GM20000 (cell line): ENCODE results near the gene PCDH15.

Source experiments
- DNase-seq: peaks from one replicate; pipeline ENCODE4 v3.0.0; 2012; ENCODE audit warnings: low spot score
- TF ChIP-seq, protein P1 (sequence below): IDR thresholded peaks from 2 replicates; pipeline ENCODE4 v1.5.1; 2012; ENCODE audit warnings: mild to moderate bottlenecking, control low read depth; ENCODE audit errors: extremely low read depth, missing control alignments

PCDH15 gene

DNA sequence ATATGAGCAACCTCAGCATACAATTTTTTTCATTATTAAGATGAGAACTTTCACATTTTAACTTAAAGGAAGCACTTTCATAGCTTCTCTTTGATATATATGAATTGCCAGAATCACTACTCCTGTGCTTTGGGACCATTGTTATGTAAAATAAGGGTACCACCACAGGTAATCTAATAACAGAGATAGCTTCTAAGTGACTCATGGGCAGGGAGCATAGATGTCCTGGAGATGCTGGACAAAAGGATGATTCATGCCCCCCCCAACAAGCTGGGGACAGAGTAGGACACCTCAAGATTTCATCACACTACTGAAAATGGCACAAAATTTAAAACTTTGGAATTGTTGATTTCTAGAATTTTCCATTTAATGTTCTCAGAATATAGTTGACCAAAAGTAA, 641.1 kb downstream of the PCDH15 start:
- TF ChIP-seq, protein P1, sequence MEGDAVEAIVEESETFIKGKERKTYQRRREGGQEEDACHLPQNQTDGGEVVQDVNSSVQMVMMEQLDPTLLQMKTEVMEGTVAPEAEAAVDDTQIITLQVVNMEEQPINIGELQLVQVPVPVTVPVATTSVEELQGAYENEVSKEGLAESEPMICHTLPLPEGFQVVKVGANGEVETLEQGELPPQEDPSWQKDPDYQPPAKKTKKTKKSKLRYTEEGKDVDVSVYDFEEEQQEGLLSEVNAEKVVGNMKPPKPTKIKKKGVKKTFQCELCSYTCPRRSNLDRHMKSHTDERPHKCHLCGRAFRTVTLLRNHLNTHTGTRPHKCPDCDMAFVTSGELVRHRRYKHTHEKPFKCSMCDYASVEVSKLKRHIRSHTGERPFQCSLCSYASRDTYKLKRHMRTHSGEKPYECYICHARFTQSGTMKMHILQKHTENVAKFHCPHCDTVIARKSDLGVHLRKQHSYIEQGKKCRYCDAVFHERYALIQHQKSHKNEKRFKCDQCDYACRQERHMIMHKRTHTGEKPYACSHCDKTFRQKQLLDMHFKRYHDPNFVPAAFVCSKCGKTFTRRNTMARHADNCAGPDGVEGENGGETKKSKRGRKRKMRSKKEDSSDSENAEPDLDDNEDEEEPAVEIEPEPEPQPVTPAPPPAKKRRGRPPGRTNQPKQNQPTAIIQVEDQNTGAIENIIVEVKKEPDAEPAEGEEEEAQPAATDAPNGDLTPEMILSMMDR = no peak
- DNase-seq = no peak

DNA sequence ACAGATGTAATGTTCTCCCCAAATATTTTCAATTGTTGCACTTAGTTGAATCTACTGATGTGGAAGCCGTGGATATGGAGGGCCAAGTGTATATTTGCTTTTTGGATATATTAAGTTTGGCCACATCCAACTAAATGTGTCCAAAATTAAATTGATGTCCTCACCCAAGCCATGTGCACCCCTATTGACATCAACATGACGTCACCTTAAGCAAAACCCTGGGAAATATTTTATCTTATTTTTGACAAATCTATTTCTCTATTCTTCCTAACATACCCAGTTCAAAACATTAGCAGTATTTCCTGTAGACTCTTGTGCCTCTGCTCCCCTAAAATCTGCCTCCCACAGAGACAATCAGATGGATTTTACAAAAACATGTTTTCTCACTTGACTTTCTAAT, 652.5 kb downstream of the PCDH15 start:
- TF ChIP-seq, protein P1 = no peak
- DNase-seq = no peak

DNA sequence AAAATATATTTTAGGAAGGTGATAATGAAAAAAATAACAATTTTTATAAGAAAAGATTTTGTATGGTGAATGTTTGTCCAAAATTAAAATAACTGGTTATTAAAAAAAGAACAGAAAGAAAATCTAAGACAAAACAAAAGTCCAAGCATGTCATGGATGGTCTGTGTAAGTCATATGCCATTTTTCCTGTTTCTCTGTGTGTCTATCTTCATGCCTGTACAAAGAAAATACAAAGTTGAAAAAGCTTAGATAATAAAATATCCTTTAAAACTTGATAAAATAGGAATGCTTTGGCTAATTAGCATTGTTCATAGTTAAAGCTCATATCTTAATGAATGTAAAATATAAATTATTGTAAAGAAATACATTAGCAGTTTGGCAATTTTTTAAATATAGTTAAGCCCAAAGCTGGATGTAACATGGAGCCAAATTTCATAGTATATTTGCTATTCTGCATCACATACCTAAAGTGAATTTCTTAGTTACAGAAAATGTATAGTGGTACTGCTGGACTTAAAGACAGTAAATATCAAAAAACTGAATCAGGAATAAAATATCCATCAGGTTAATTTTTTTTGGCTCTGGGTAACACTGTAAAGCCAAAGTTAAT, 661.1 kb downstream of the PCDH15 start:
- no peak for DNase-seq

DNA sequence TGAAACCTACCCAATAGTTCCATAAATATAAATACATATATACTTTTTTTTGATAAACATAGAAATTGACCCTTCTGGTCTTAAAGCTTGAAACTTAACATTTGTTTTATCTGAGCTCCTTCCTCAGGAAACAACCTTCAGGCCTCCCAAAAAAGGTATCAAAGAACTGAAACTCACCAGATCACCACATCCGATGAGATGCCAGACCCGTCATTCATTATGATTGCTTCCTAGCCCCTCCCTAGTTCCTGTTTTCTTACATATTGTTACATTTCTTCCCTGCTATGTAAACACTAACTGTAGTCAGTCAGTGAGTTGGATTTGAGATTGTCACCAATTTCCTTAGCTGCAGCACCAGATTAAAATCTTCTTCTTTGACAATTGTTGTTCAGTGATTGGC, 663.6 kb downstream of the PCDH15 start:
- TF ChIP-seq, protein P1 = no peak
- DNase-seq = no peak

More for the DNA sequence above, 661.1 kb downstream of the PCDH15 start:
- TF ChIP-seq, protein P1 = no peak

DNA sequence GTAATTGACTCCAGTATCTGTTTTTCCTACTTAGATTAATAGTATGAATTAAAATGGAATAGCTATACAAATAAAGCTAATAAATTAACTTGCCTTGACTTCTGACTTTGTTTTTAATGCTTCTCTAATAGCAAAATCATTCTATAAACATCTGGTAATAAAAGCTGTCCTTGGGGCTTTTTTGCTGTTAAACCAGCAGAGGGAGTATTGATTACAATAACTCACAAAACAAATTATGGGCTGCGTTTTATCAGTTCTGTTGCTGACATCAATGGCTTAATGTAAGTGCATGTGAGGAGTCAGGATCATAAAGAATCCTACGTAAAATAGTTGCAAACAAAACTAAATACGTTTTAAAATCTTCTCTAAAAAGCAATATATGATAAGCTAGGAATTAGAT, 667.8 kb downstream of the PCDH15 start:
- TF ChIP-seq, protein P1 = no peak
- DNase-seq = no peak

DNA sequence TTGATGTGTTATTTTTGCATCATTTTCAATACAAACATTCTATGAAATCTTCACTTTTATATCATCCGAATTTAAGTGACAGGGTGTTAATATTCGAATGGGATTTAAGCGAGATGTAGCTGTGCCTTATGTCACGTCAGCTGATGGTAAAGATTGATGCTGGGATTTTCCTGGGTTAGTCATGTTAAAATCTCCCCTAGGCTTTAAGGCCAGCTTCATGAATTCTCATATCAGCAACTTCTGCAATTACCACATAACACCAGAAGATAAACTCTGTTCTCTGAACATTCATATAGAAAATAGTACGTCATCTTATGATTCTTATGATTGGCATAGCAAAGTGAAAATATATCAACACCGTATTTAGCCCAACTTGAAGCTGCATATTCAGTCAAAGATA, 669.2 kb downstream of the PCDH15 start:
- DNase-seq = no peak
- TF ChIP-seq, protein P1 = no peak

DNA sequence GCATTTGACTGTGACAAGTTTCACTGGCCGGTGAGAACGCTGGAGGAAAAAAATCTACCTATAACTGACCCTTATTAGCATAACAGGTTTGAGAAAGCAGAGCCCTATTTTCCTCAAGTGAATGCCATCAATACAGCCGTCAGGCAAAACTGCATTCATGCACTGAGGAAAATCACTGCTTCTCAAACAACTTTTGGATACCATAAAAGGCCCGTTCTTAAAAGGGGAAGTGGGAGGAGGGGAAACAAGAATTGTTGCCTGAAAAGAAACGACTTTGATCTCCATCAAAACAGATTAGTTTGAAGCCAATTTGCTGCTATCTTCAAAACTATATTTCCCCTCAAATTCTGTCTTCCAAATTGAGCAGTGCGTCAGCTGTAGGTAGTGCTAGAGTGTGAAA, 670.6 kb downstream of the PCDH15 start:
- DNase-seq = no peak
- TF ChIP-seq, protein P1 = no peak
